Panc1 (cell line): ENCODE results near the gene PLEKHG2. TPM values are rescaled to one million over a fixed set of nuclear protein-coding genes. Genes with fewer than 3 reads are reported as not detected.

Experiments used
- ATAC-seq: fragments of 200-7000 bp; cut with Tn5 transposase; 2 replicates; pipeline ENCODE4 v1.9.1; 2020; ENCODE audit warnings: mild to moderate bottlenecking, moderate library complexity
- BruUV-seq: library from RNA; stranded (reverse); fragments of 400-500 nt; replicated peaks from 2 replicates; lab custom pipeline; 2021; lab: Mats Ljungman, UMichigan
- CTCF ChIA-PET: fragments of 300-600 bp; sonication (Branson Sonifier 250); formaldehyde crosslinking; loops from one replicate; lab custom pipeline; 2022; ENCODE audit warnings: antibody characterized with exemption; lab: Charles Lee
- POLR2A ChIA-PET: fragments of 300-600 bp; sonication (Branson Sonifier 250); formaldehyde crosslinking; loops from one replicate; lab custom pipeline; 2022; ENCODE audit warnings: antibody characterized with exemption; lab: Charles Lee
- DNase-seq: peaks from one replicate; pipeline ENCODE4 v3.0.0-alpha.2; 2010; ENCODE audit warnings: low read depth, low spot score
- H3K27ac ChIP-seq: 2 replicates; pipeline ENCODE4 v1.5.1; 2011; ENCODE audit warnings: mild to moderate bottlenecking, low read length, inconsistent platforms
- H3K27me3 ChIP-seq: fragments of 200-500 bp; sonication (Bioruptor generic); 2 replicates; pipeline ENCODE4 v1.6.0; 2014; ENCODE audit warnings: low read length, inconsistent platforms; ENCODE audit not compliant: control insufficient read depth, insufficient read depth
- H3K36me3 ChIP-seq: fragments of 200-500 bp; sonication (Bioruptor generic); 2 replicates; pipeline ENCODE4 v1.5.1; 2014; ENCODE audit warnings: inconsistent platforms, mild to moderate bottlenecking, low read length, moderate library complexity; ENCODE audit not compliant: control insufficient read depth, insufficient read depth
- H3K4me1 ChIP-seq: 2 replicates; pipeline ENCODE4 v1.5.1; 2011; ENCODE audit warnings: inconsistent platforms, mild to moderate bottlenecking, low read length, moderate library complexity; ENCODE audit not compliant: control insufficient read depth, insufficient read depth
- H3K4me3 ChIP-seq, 2 experiments: 2 replicates each; pipeline ENCODE4 v1.5.1; 2011 to 2012; ENCODE audit warnings: low read depth in 2 of 2, low read length in 2 of 2, mild to moderate bottlenecking in 2 of 2, inconsistent platforms in 1 of 2, moderate library complexity in 1 of 2
- H3K9me3 ChIP-seq: fragments of 200-500 bp; sonication (Bioruptor generic); 2 replicates; pipeline ENCODE4 v1.5.1; 2014; ENCODE audit warnings: low read depth, mild to moderate bottlenecking, inconsistent platforms, low read length, moderate library complexity; ENCODE audit not compliant: control insufficient read depth, insufficient read depth
- CTCF ChIP-seq: fragments of 450-650 bp; IDR thresholded peaks from 2 replicates; pipeline ENCODE4 v1.5.1; 2017; ENCODE audit warnings: mild to moderate bottlenecking
- POLR2AphosphoS5 ChIP-seq: IDR thresholded peaks from 2 replicates; pipeline ENCODE4 v1.6.1; 2012; ENCODE audit warnings: mild to moderate bottlenecking, low read depth, low read length, moderate library complexity
- REST ChIP-seq, 2 experiments: IDR thresholded peaks; 2 replicates each; pipeline ENCODE4 v1.6.1; 2011 to 2012; ENCODE audit warnings: low read depth in 2 of 2, control low read depth in 1 of 2, low read length in 1 of 2, mild to moderate bottlenecking in 1 of 2, moderate library complexity in 1 of 2; ENCODE audit not compliant: insufficient read depth in 1 of 2
- SIN3A ChIP-seq: IDR thresholded peaks from 2 replicates; pipeline ENCODE4 v1.6.1; 2012; ENCODE audit warnings: low read depth, mild to moderate bottlenecking, low read length, moderate library complexity, borderline replicate concordance; ENCODE audit not compliant: insufficient read depth
- TCF7L2 ChIP-seq: IDR thresholded peaks from 2 replicates; pipeline ENCODE4 v1.6.1; 2011; ENCODE audit warnings: mild to moderate bottlenecking, low read depth, low read length, inconsistent platforms
- in situ Hi-C: cut with HindIII; loops from 2 replicates; pipeline ENCODE4 v1.10.0; 2016; ENCODE audit warnings: low sequenced_read_pairs, low pct_unique_long_range_greater_than_20kb
- intact Hi-C: fragments of 100-400 bp; cut with micrococcal nuclease; formaldehyde crosslinking; loops from one replicate; pipeline ENCODE4 v1.10.0; 2022; ENCODE audit not compliant: unreplicated experiment
- total RNA-seq: library from RNA; stranded (reverse); gene quantifications from one replicate; pipeline ENCODE4 v1.2.1, GENCODE V29; 2021; ENCODE audit not compliant: unreplicated experiment

PLEKHG2 gene
- total RNA-seq, 1 experiment from 2014 or later, result 1,988 TPM

DNA sequence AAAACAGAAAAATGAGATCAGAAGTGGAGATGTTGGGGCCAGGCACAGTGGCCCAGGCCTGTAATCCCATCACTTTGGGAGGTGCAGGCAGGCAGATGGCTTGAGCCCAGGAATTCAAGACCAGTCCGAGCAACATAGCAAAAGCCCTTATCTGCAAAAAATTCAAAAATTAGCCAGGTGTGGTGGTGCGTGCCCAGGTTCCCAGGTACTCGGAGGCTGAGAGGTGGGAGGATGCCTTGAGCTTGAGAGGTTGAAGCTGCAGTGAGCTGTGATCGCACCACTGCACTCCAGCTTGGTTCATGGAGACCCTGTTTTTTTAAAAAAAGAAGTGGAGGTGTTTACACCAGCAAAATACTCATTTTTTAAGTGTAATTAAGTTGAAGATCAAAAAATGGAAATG is 12.4 kb upstream of the PLEKHG2 start:
- Histone ChIP-seq H3K4me3 (no peak overlapping the region), H3K27me3 (no peaks in the 10 kb centered on the region), H3K36me3 (peaks cover 3% of the 10 kb centered on the region; the same call in 1 of the 2 replicates), H3K27ac (peak overlapping the region; percentile 0), H3K9me3 (no peaks in the 10 kb centered on the region), H3K4me1 (peaks cover 75% of the 10 kb centered on the region)
- BruUV-seq, result no TSS peak
- ATAC-seq (no peak), DNase-seq (no peak)
- ChIA-PET CTCF (interaction anchor here (0.6 to 7.4 kb wide), 7 partner anchors 8 to 132 kb away, joined by 3 to 280 read pairs (median 9); partner anchors contain the start of genes EID2B, MED29, PAF1 and PLEKHG2), POLR2A (interaction anchor here (0.6 to 15.7 kb wide), 9 partner anchors 9 to 34 kb away, joined by 3 to 524 read pairs (median 32); partner anchors contain the start of genes MED29, PAF1, PLEKHG2 and RPS16)
- intact Hi-C loops (no loop called here), in situ Hi-C loops (no loop called here)
- TF ChIP-seq CTCF, result no peak
- no peak for TF ChIP-seq POLR2AphosphoS5
- no peak for TF ChIP-seq TCF7L2
- TF ChIP-seq REST (IDR thresholded peaks at IDR 0.05; ENCODE audit: insufficient read depth in 1 of 2, low read depth in 2 of 2, low read length in 1 of 2), result no peak
- no peak for TF ChIP-seq SIN3A

DNA sequence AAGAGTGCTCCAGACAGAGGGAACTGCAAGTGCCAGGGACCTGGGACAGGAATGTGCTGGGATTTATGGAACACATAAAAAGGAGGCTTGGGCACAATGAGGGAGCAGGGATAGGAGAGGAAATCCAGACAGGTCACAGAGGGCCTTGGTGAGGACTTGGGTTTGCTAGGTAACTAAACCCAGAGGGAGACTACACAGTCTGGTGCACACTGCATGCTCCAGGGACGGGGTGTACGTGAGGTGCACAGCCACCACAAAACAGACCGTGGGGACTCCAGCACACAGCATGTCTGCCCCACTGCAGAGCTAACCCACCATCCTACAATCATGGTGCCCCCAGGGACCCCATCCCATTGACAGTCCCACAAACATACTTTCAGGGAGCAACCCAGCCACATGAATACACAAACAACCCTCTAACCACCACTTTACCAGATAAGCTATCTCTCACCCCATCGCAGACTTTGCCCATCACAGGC is 11.4 kb upstream of the PLEKHG2 start:
- no peak for TF ChIP-seq CTCF
- TF ChIP-seq SIN3A, result no peak
- no peak for TF ChIP-seq POLR2AphosphoS5
- no peak for TF ChIP-seq REST (IDR thresholded peaks at IDR 0.05; ENCODE audit: insufficient read depth in 1 of 2, low read depth in 2 of 2, low read length in 1 of 2)
- TF ChIP-seq TCF7L2, result no peak
- ATAC-seq (peak; percentile 2), DNase-seq (no peak)
- ChIA-PET POLR2A (interaction anchor here (0.5 to 15.7 kb wide), 20 partner anchors 8 to 761 kb away, joined by 3 to 524 read pairs (median 4); partner anchors contain the start of genes IFNL1, MED29, PAF1 and PLEKHG2), CTCF (interaction anchor here (0.6 to 7.4 kb wide), 14 partner anchors 10 to 754 kb away, joined by 3 to 280 read pairs (median 7); partner anchors contain the start of genes EID2B, MED29, PAF1 and PLEKHG2)
- no TSS peak for BruUV-seq
- Histone ChIP-seq H3K36me3 (no peaks in the 10 kb centered on the region), H3K27ac (peak overlapping the region; percentile 90), H3K4me3 (peak overlapping the region in 1 of 2 experiments; percentile 55; a peak in 2 of 4 replicates), H3K9me3 (no peaks in the 10 kb centered on the region), H3K4me1 (peaks cover 86% of the 10 kb centered on the region), H3K27me3 (no peaks in the 10 kb centered on the region)
- in situ Hi-C loops (no loop called here), intact Hi-C loops (no loop called here)
